Neural cell (in vitro differentiated cells): ENCODE measurements around the gene C1orf35. TPM values are rescaled to one million over a fixed set of nuclear protein-coding genes. Genes with fewer than 3 reads are reported as not detected.

ENCODE experiments used
- H2AFZ ChIP-seq: fragments of 200-600, 300-800 bp; sonication (generic), shearing (Covaris generic); 2 replicates; pipeline ENCODE4 v1.6.0; 2014; ENCODE audit warnings: low read depth, mild to moderate bottlenecking, antibody characterized with exemption, low read length, moderate library complexity
- H3F3A ChIP-seq: fragments of 200-600 bp; shearing (Covaris generic); 2 replicates; pipeline ENCODE4 v1.6.1; 2016; ENCODE audit warnings: mild to moderate bottlenecking, moderate library complexity, mixed read lengths, antibody characterized with exemption, low read length; ENCODE audit not compliant: insufficient read depth, poor library complexity, severe bottlenecking
- H3K27ac ChIP-seq: fragments of 200-600, 300-800 bp; sonication (generic), shearing (Covaris generic); 2 replicates; pipeline ENCODE4 v1.5.1; 2014; ENCODE audit warnings: mild to moderate bottlenecking, low read length, moderate library complexity
- H3K27me3 ChIP-seq: fragments of 300-800, 200-600 bp; sonication (generic), shearing (Covaris generic); 2 replicates; pipeline ENCODE4 v1.6.0; 2014; ENCODE audit warnings: mild to moderate bottlenecking, low read depth, low read length, moderate library complexity; ENCODE audit not compliant: insufficient read depth
- H3K36me3 ChIP-seq: fragments of 300-800, 200-600 bp; sonication (generic), shearing (Covaris generic); 2 replicates; pipeline ENCODE4 v1.5.1; 2014; ENCODE audit warnings: mild to moderate bottlenecking, antibody characterized with exemption, low read length, moderate library complexity; ENCODE audit not compliant: insufficient read depth
- H3K4me2 ChIP-seq: fragments of 300-800, 200-600 bp; sonication (generic), shearing (Covaris generic); 2 replicates; pipeline ENCODE4 v1.6.0; 2014; ENCODE audit warnings: mild to moderate bottlenecking, low read length
- H3K4me3 ChIP-seq: fragments of 300-800, 200-600 bp; sonication (generic), shearing (Covaris generic); 2 replicates; pipeline ENCODE4 v1.5.1; 2014; ENCODE audit warnings: mild to moderate bottlenecking, low read length, moderate library complexity
- H3K79me2 ChIP-seq: fragments of 200-600 bp; shearing (Covaris generic); replicated peaks from 2 replicates; pipeline ENCODE4 v1.6.0; 2014; ENCODE audit warnings: mild to moderate bottlenecking, low read length, moderate library complexity; ENCODE audit not compliant: insufficient read depth
- H3K9ac ChIP-seq: fragments of 300-800, 200-600 bp; sonication (generic), shearing (Covaris generic); 2 replicates; pipeline ENCODE4 v1.6.1; 2016; ENCODE audit warnings: mild to moderate bottlenecking, low read length, mixed read lengths
- H3K9me2 ChIP-seq: fragments of 200-600 bp; shearing (Covaris generic); 2 replicates; pipeline ENCODE4 v1.6.1; 2016; ENCODE audit warnings: mild to moderate bottlenecking, low read length, mixed read lengths; ENCODE audit not compliant: insufficient read depth
- H3K9me3 ChIP-seq: fragments of 200-600, 300-800 bp; sonication (generic), shearing (Covaris generic); 2 replicates; pipeline ENCODE4 v1.6.1; 2016; ENCODE audit warnings: mild to moderate bottlenecking, mixed run types, low read length, moderate library complexity, mixed read lengths
- H4K20me1 ChIP-seq: fragments of 200-600 bp; shearing (Covaris generic); 2 replicates; pipeline ENCODE4 v1.6.1; 2016; ENCODE audit warnings: mild to moderate bottlenecking, mixed run types; ENCODE audit not compliant: insufficient read depth
- EP300 ChIP-seq: fragments of 450-650 bp; conservative IDR thresholded peaks from 2 replicates; pipeline ENCODE4 v1.6.1; 2014; ENCODE audit warnings: antibody characterized with exemption, mild to moderate bottlenecking, moderate library complexity; ENCODE audit not compliant: poor library complexity, severe bottlenecking
- EZH2 ChIP-seq: fragments of 200-600, 300-800 bp; shearing (Covaris generic), sonication (generic); IDR thresholded peaks from 2 replicates; pipeline ENCODE4 v1.6.1; 2014; ENCODE audit warnings: antibody characterized with exemption, low read length, borderline replicate concordance, mild to moderate bottlenecking; ENCODE audit not compliant: insufficient read depth, poor library complexity, severe bottlenecking
- MXI1 ChIP-seq: fragments of 450-650 bp; conservative IDR thresholded peaks from 2 replicates; pipeline ENCODE4 v1.6.1; 2014; ENCODE audit warnings: antibody characterized with exemption, mild to moderate bottlenecking; ENCODE audit not compliant: poor library complexity, severe bottlenecking
- POLR2AphosphoS5 ChIP-seq: IDR thresholded peaks from 2 replicates; pipeline ENCODE4 v1.6.1; 2012
- RAD21 ChIP-seq: fragments of 450-650 bp; conservative IDR thresholded peaks from 2 replicates; pipeline ENCODE4 v1.6.1; 2014; ENCODE audit warnings: antibody characterized with exemption, mild to moderate bottlenecking, moderate library complexity
- SMC3 ChIP-seq: fragments of 450-650 bp; conservative IDR thresholded peaks from 2 replicates; pipeline ENCODE4 v1.6.1; 2014; ENCODE audit warnings: antibody characterized with exemption, mild to moderate bottlenecking, moderate library complexity; ENCODE audit not compliant: poor library complexity
- TAF1 ChIP-seq: IDR thresholded peaks from 2 replicates; pipeline ENCODE4 v1.6.1; 2012; ENCODE audit warnings: low read depth
- polyA plus RNA-seq: library from polyadenylated mRNA; depleted of rRNA; stranded (reverse); fragments of >200 nt; gene quantifications from 2 replicates; pipeline ENCODE4 v1.2.3, GENCODE V29; 2014
- TF ChIP-seq, protein P1 (sequence below): fragments of 450-650 bp; IDR thresholded peaks from 2 replicates; pipeline ENCODE4 v1.5.1; 2014; ENCODE audit warnings: antibody characterized with exemption, mild to moderate bottlenecking, moderate library complexity; ENCODE audit not compliant: poor library complexity, severe bottlenecking
- TF ChIP-seq, protein P2 (sequence below): IDR thresholded peaks from 2 replicates; pipeline ENCODE4 v1.6.1; 2012; ENCODE audit warnings: borderline replicate concordance

The C1orf35 gene
- polyA plus RNA-seq, 1 donor from 2014 or later, result 32.8 TPM

DNA sequence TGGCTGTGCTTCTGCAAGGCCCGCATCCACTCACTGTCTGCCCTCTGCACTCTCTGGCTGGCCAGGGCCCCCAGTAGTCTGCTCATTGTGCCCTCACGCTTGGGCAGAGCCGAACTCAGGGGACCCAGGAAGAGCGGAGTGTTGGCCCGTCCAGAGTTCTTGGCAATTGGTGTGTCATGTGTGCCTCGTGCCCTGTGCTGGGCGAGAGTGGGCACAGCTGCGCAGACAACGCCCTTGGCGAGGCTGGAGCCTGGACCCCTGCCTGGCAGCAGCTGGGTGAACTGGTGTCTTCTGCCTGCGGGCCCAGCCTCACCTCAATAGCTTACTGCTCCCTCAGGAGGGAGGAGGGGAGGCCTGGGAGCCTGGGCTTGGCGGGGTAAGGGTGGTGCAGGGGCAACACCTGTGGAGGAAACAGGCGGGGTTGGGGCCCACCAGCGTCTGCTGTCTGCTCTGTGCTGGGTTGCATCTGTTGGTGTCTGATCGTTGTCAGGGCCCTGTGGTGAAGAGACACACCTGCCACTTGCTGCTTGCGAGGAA is 39.1 kb upstream of the C1orf35 start:
- no peaks in the 10 kb centered on the region for H3K9me2 ChIP-seq
- H2AFZ ChIP-seq, result no peak overlapping the region
- peaks cover 26% of the 10 kb centered on the region for H3K79me2 ChIP-seq
- H4K20me1 ChIP-seq, result peaks cover 16% of the 10 kb centered on the region
- H3K9ac ChIP-seq, result no peak overlapping the region
- peak overlapping the region; percentile 69 for H3K4me3 ChIP-seq
- H3K27me3 ChIP-seq, result peaks cover 5% of the 10 kb centered on the region
- no peak overlapping the region for H3K27ac ChIP-seq
- no peak overlapping the region for H3K4me2 ChIP-seq
- H3F3A ChIP-seq, result no peaks in the 10 kb centered on the region
- TF ChIP-seq RAD21 (no peak), EP300 (no peak), SMC3 (no peak), EZH2 (no peak)
- TF ChIP-seq, protein P1, sequence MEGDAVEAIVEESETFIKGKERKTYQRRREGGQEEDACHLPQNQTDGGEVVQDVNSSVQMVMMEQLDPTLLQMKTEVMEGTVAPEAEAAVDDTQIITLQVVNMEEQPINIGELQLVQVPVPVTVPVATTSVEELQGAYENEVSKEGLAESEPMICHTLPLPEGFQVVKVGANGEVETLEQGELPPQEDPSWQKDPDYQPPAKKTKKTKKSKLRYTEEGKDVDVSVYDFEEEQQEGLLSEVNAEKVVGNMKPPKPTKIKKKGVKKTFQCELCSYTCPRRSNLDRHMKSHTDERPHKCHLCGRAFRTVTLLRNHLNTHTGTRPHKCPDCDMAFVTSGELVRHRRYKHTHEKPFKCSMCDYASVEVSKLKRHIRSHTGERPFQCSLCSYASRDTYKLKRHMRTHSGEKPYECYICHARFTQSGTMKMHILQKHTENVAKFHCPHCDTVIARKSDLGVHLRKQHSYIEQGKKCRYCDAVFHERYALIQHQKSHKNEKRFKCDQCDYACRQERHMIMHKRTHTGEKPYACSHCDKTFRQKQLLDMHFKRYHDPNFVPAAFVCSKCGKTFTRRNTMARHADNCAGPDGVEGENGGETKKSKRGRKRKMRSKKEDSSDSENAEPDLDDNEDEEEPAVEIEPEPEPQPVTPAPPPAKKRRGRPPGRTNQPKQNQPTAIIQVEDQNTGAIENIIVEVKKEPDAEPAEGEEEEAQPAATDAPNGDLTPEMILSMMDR, result no peak
- H3K9me3 ChIP-seq, result no peaks in the 10 kb centered on the region
- H3K36me3 ChIP-seq, result no peaks in the 10 kb centered on the region

DNA sequence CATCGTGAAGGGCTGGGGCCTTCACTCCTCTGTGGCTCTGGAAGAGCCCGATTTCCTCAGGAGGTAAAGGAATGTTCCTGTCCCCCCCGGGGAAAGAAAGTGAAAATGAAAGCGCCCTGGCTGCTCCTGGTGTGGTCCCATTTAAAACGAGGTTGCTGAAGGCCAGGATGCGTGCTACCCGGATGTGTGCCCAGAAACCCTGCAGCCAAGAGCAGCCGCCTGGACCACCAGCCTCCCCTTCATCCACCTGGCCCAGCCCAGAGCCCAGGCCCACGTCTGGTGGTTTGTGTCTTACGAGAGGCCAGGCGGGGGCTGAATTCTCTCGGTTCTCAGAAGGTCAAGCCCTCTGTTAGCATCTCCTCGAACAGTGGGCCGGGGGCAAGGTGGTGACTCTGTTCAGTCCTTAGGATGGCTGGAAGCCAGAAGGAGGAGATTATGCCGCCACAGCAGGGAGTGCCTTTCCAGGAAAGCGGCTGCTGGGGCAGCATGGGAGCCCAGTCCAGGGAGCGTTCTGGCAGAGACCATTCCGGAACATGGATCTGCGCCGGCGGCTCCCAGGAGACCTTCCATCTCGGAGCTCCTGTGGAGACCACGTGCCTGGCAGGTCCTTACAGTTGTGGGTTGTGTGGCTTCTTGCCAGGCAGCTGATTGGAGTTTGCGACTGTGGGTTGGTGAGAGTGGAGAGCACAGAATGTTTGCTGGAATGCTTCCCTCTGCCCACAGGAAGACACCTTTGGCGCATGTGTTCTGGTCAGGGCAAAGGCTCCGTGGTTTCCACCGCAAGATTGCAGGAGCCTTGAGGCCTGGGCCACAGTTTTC is 38.3 kb upstream of the C1orf35 start:
- H3K36me3 ChIP-seq, result no peaks in the 10 kb centered on the region
- peak overlapping the region; percentile 96 for H3K4me2 ChIP-seq
- peak overlapping the region; percentile 91 for H3K9ac ChIP-seq
- H3K4me3 ChIP-seq, result peak overlapping the region; percentile 69
- no peaks in the 10 kb centered on the region for H3F3A ChIP-seq
- peaks cover 16% of the 10 kb centered on the region for H4K20me1 ChIP-seq
- H3K9me3 ChIP-seq, result no peaks in the 10 kb centered on the region
- H3K27me3 ChIP-seq, result peaks cover 10% of the 10 kb centered on the region
- peak overlapping the region; percentile 86 for H3K27ac ChIP-seq
- TF ChIP-seq RAD21, result no peak
- no peak for TF ChIP-seq POLR2AphosphoS5
- TF ChIP-seq SMC3, result no peak
- H2AFZ ChIP-seq, result no peak overlapping the region
- no peaks in the 10 kb centered on the region for H3K9me2 ChIP-seq
- H3K79me2 ChIP-seq, result peaks cover 26% of the 10 kb centered on the region

DNA sequence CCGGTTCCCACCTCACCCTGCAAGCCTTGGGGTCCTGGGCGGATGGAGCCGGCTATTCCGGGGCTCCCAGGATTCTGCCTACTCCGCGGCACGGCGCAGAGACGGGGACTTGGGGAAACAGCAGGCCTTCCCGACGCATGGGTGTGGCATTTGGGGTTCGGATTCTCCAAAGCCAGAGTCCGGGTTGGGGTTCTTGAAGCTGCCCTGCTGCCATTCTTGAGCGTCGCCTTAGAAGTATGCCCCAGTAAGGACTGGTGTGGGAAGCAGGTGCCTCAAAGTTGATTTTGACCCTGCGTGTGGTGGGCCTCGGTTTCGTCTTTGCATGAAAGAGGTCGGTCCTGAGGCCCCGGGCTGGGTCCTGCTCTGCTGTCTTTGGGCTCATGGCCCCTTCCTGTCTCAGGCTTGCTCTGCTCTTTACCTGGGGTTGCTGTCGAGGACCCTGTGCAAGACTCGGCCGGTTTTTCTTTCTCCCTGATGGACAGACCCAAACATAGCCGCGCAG is 37.6 kb upstream of the C1orf35 start:
- Histone ChIP-seq H3K9me3 (no peaks in the 10 kb centered on the region), H2AFZ (no peak overlapping the region), H3F3A (no peaks in the 10 kb centered on the region), H3K79me2 (peaks cover 26% of the 10 kb centered on the region), H3K27ac (peak overlapping the region; percentile 86), H3K27me3 (peaks cover 12% of the 10 kb centered on the region), H3K9ac (peak overlapping the region; percentile 91), H3K4me3 (peak overlapping the region; percentile 69), H4K20me1 (peaks cover 16% of the 10 kb centered on the region), H3K36me3 (no peaks in the 10 kb centered on the region), H3K4me2 (peak overlapping the region; percentile 96), H3K9me2 (no peaks in the 10 kb centered on the region)
- TF ChIP-seq TAF1 (no peak), POLR2AphosphoS5 (no peak), MXI1 (no peak), EP300 (no peak)
- TF ChIP-seq, protein P2, sequence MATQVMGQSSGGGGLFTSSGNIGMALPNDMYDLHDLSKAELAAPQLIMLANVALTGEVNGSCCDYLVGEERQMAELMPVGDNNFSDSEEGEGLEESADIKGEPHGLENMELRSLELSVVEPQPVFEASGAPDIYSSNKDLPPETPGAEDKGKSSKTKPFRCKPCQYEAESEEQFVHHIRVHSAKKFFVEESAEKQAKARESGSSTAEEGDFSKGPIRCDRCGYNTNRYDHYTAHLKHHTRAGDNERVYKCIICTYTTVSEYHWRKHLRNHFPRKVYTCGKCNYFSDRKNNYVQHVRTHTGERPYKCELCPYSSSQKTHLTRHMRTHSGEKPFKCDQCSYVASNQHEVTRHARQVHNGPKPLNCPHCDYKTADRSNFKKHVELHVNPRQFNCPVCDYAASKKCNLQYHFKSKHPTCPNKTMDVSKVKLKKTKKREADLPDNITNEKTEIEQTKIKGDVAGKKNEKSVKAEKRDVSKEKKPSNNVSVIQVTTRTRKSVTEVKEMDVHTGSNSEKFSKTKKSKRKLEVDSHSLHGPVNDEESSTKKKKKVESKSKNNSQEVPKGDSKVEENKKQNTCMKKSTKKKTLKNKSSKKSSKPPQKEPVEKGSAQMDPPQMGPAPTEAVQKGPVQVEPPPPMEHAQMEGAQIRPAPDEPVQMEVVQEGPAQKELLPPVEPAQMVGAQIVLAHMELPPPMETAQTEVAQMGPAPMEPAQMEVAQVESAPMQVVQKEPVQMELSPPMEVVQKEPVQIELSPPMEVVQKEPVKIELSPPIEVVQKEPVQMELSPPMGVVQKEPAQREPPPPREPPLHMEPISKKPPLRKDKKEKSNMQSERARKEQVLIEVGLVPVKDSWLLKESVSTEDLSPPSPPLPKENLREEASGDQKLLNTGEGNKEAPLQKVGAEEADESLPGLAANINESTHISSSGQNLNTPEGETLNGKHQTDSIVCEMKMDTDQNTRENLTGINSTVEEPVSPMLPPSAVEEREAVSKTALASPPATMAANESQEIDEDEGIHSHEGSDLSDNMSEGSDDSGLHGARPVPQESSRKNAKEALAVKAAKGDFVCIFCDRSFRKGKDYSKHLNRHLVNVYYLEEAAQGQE, result no peak
- TF ChIP-seq, protein P1, result no peak
